Measurements from ENCODE around the gene MTTP. TPM values are rescaled to one million over a fixed set of nuclear protein-coding genes. Genes with fewer than 3 reads are reported as not detected.
"Not testable (repeated sequence)": the region's sequence is repeated elsewhere in the genome, so short reads cannot be mapped to it uniquely, and the experiment has no call there.

Gene MTTP
- total RNA-seq = 1 to 10 TPM; 1.5 to 5.0 (median 2.8) TPM
- polyA plus RNA-seq = under 1 TPM; 0.44 to 0.91 TPM
- long read RNA-seq, donor 1, full-length matches to known transcripts = 8 of 11 reads
- long read RNA-seq, donor 1, partial matches to known transcripts = 1 of 11 reads
- long read RNA-seq, donor 1, other reads (novel, unspliced or antisense) = 2 of 11 reads
- long read RNA-seq, donor 2, full-length matches to known transcripts = 8 of 10 reads
- long read RNA-seq, donor 2, partial matches to known transcripts = 0 of 10 reads
- long read RNA-seq, donor 2, other reads (novel, unspliced or antisense) = 2 of 10 reads
- long read RNA-seq, donor 3, full-length matches to known transcripts = 3 of 3 reads
- long read RNA-seq, donor 3, partial matches to known transcripts = 0 of 3 reads
- long read RNA-seq, donor 3, other reads (novel, unspliced or antisense) = 0 of 3 reads

DNA sequence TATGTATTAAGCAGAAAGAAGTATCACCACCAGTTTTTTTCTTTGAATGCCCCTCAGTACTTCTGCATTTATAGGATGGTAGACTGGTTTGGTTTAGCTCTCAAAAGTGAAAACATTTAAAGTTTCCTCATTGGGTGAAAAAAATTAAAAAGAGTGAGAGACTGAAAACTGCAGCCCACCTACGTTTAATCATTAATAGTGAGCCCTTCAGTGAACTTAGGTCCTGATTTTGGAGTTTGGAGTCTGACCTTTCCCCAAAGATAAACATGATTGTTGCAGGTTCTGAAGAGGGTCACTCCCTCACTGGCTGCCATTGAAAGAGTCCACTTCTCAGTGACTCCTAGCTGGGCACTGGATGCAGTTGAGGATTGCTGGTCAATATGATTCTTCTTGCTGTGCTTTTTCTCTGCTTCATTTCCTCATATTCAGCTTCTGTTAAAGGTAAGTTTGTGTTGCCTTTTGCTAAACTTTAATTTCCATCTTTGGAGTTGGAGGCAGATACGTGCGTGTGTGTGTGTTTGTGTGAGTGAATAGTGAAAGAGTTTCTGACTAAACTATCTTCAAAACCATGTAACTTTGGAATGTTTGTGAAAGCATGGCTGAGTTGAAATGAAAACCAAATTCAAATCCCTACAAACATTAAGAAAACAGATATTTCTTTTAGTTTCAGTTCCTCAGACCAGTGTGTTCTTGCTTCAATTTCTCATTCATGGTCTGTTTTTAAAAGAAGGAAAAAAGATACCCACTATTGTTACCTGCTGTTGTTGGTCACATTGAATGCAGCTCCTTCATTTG lies at the start of gene MTTP:
MTTP (plus strand) TSS at position 295 of the 795 bp plus-strand sequence; CDS start at position 381, 86 bp downstream.
- Histone ChIP-seq H3K4me1 (no peaks in the 10 kb centered on the region), H3K27ac (peak within 1 kb of the TSS in 1 of 12 donors; percentile 59), H3K27me3 (peaks cover 0 to 12% (median 0%) of the 10 kb centered on the region in 9 donors), H3K9me3 (no peaks in the 10 kb centered on the region), H3K36me3 (no peaks in the 10 kb centered on the region), H3K4me3 (no peak within 1 kb of the TSS)
- DNase-seq (no peak), ATAC-seq (no peak)
- 71 to 86% (median 77%) methylated on average over 3 of the region's 3 CpGs for WGBS, 4 donors
- no peak for TF ChIP-seq CTCF (IDR thresholded peaks at IDR 0.05)
- no peak for TF ChIP-seq POLR2A (IDR thresholded peaks at IDR 0.05)
- intact Hi-C loops (cut with DNase I) = no loop called here

DNA sequence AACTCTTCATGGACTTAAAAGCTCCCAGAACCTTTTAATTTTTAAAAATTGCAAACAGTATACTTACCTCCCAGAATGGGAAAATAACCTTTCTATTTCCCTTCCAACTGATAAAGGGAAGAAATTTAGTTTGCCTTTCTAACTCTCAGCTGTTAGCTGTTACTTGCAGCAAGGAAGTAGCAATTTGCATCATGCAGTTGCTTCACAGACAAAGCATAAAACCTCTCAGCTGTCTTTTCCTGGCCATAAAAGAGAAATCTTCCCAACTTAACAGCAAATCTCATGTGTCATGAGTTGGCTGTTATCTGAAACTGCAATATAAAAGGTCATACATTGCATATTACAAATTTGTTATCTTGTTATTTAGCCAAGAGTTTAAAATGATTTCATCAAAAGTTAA lies 45.4 kb upstream of the MTTP start:
- no peak overlapping the region for H3K27ac ChIP-seq
- no peaks in the 10 kb centered on the region for H3K9me3 ChIP-seq
- intact Hi-C loops (cut with DNase I) = no loop called here
- no peaks in the 10 kb centered on the region for H3K4me1 ChIP-seq
- H3K36me3 ChIP-seq = no peaks in the 10 kb centered on the region
- no peak for ATAC-seq
- no peak for TF ChIP-seq CTCF (IDR thresholded peaks at IDR 0.05)
- no peak for TF ChIP-seq POLR2A (IDR thresholded peaks at IDR 0.05)
- DNase-seq = no peak
- no peak overlapping the region for H3K4me3 ChIP-seq
- H3K27me3 ChIP-seq = peaks cover 0 to 2% (median 0%) of the 10 kb centered on the region in 9 donors

DNA sequence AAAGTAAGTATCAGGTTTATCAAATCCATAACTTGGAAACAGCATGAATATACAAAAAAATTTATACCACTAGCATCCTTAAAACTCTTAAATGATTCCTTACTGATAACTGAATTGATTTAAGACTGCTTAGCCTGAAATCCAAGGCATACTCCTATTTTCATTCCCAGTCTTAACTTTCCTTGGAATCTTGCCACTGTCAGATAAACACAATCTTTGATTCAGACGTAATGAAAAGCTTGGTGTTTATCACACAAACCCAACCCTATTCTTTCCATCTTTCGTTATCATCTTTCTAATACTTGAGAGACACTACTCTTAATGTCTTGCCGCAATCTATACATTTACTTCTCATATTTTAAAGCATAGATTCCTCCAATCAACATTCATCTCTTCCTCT lies 44.7 kb upstream of the MTTP start:
- H3K36me3 ChIP-seq = no peaks in the 10 kb centered on the region
- no peak for DNase-seq
- intact Hi-C loops (cut with DNase I) = no loop called here
- H3K27me3 ChIP-seq = no peaks in the 10 kb centered on the region
- H3K4me1 ChIP-seq = no peaks in the 10 kb centered on the region
- H3K9me3 ChIP-seq = no peaks in the 10 kb centered on the region
- TF ChIP-seq CTCF (IDR thresholded peaks at IDR 0.05) = no peak
- TF ChIP-seq POLR2A (IDR thresholded peaks at IDR 0.05) = no peak
- 54 to 70% (median 62%) methylated on average over 3 of the region's 3 CpGs for WGBS, 4 donors
- no peak overlapping the region for H3K27ac ChIP-seq
- no peak for ATAC-seq
- no peak overlapping the region for H3K4me3 ChIP-seq

DNA sequence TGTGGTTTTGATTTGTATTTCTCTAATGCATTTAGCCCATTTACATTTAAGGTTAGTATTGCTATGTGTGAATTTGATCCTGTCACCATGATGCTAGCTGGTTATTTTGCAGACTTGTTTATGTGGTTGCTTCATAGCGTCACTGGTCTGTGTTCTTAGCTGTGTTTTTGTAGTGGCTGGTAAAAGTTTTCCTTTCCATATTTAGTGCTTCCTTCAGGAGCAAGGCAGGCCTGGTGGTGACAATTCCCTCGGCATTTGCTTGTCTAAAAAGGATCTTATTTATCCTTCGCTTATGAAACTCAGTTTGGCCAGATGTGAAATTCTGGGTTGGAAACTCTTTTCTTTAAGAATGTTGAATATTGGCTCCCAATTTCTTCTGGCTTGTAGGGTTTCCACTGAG lies 39.9 kb upstream of the MTTP start:
- intact Hi-C loops (cut with DNase I); ATAC-seq; H3K4me3 ChIP-seq; H3K27me3 ChIP-seq; DNase-seq; H3K4me1 ChIP-seq; H3K9me3 ChIP-seq; H3K36me3 ChIP-seq; H3K27ac ChIP-seq: not testable (repeated sequence)
- 69 to 78% (median 71%) methylated on average over 3 of the region's 3 CpGs for WGBS, 4 donors

Data from heart left ventricle (tissue), 16 donors.